ENCODE results near the gene MESP1. TPM values are rescaled to one million over a fixed set of nuclear protein-coding genes. Genes with fewer than 3 reads are reported as not detected.

Gene MESP1
- total and polyA plus RNA-seq, 2 of the 13 experiments (the other 11 are each of a cell fraction or from before 2014, with no cell fraction given), result not detected

DNA sequence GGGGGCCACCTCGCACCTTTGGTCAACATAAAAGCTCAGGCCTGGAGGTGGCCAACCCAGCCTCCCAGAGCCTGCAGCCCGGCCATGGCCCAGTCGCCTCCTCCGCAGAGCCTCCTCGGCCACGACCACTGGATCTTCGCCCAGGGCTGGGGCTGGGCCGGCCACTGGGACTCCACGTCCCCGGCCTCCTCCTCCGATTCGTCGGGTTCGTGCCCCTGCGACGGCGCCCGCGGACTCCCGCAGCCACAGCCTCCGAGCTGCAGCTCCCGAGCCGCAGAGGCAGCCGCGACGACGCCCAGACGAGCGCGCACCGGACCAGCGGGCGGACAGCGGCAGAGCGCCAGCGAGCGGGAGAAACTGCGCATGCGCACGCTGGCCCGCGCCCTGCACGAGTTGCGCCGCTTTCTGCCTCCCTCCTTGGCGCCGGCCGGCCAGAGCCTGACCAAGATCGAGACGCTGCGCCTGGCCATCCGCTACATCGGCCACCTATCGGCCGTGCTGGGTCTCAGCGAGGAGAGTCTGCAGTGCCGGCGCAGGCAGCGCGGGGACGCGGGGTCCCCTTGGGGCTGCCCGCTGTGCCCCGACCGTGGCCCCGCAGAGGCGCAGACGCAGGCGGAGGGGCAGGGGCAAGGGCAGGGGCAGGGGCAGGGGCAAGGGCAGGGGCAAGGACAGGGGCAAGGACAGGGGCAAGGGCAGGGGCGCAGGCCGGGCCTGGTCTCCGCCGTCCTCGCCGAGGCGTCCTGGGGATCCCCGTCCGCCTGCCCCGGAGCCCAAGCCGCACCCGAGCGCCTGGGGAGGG, 25.4 kb upstream of the MESP1 start, which contains the start of gene MESP2 (continued):
- peak; percentile 67; the same call in 1 of the 2 replicates for TF ChIP-seq ZNF205 (CRISPR knock-in tag; IDR thresholded peaks at IDR 0.05)
- peak; percentile 91; the same call in 1 of the 2 replicates for TF ChIP-seq TSC22D2 (CRISPR knock-in tag; IDR thresholded peaks at IDR 0.05; ENCODE audit: borderline replicate concordance)
- peak; percentile 27; the same call in 1 of the 2 replicates for TF ChIP-seq ZBTB39 (CRISPR knock-in tag; IDR thresholded peaks at IDR 0.05)
- TF ChIP-seq, protein P1, sequence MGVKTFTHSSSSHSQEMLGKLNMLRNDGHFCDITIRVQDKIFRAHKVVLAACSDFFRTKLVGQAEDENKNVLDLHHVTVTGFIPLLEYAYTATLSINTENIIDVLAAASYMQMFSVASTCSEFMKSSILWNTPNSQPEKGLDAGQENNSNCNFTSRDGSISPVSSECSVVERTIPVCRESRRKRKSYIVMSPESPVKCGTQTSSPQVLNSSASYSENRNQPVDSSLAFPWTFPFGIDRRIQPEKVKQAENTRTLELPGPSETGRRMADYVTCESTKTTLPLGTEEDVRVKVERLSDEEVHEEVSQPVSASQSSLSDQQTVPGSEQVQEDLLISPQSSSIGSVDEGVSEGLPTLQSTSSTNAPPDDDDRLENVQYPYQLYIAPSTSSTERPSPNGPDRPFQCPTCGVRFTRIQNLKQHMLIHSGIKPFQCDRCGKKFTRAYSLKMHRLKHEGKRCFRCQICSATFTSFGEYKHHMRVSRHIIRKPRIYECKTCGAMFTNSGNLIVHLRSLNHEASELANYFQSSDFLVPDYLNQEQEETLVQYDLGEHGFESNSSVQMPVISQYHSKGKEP (CRISPR knock-in tag; IDR thresholded peaks at IDR 0.05), result no peak
- TF ChIP-seq RELA (CRISPR knock-in tag; IDR thresholded peaks at IDR 0.05), result no peak
- no peak for TF ChIP-seq FIP1L1 (IDR thresholded peaks at IDR 0.05; ENCODE audit: borderline replicate concordance, insufficient read depth, low read depth, low read length)
- no peak for TF ChIP-seq ZNF383 (CRISPR knock-in tag; IDR thresholded peaks at IDR 0.05; ENCODE audit: borderline replicate concordance)
- TF ChIP-seq GTF3A (CRISPR knock-in tag; conservative IDR thresholded peaks at IDR 0.05), result no peak
- no peak for TF ChIP-seq ATF5 (CRISPR knock-in tag; IDR thresholded peaks at IDR 0.05; ENCODE audit: low read depth)
- no peak for TF ChIP-seq NONO (IDR thresholded peaks at IDR 0.05)
- peak; percentile 47; the same call in 1 of the 2 replicates for TF ChIP-seq NONO (CRISPR knock-in tag; conservative IDR thresholded peaks at IDR 0.05)
- no peak for TF ChIP-seq ZKSCAN1 (IDR thresholded peaks at IDR 0.05; ENCODE audit: low read length)
- no peak for TF ChIP-seq CREB1 (IDR thresholded peaks at IDR 0.05)
- TF ChIP-seq CREB1 (CRISPR knock-in tag; IDR thresholded peaks at IDR 0.05), result no peak
- no peak for TF ChIP-seq ZNF75D (CRISPR knock-in tag; IDR thresholded peaks at IDR 0.05; ENCODE audit: borderline replicate concordance)
- no peak for TF ChIP-seq ZNF530 (CRISPR knock-in tag; IDR thresholded peaks at IDR 0.05; ENCODE audit: low read depth)
- no peak for TF ChIP-seq SYNCRIP (IDR thresholded peaks at IDR 0.05; ENCODE audit: insufficient read depth, low read depth, low read length)
- no peak for TF ChIP-seq ZNF644 (CRISPR knock-in tag; IDR thresholded peaks at IDR 0.05; ENCODE audit: low read depth)
- no peak for TF ChIP-seq NR2C2 (CRISPR knock-in tag; IDR thresholded peaks at IDR 0.05; ENCODE audit: borderline replicate concordance)
- no peak for TF ChIP-seq ZNF674 (CRISPR knock-in tag; IDR thresholded peaks at IDR 0.05; ENCODE audit: low read depth)
- no peak for TF ChIP-seq ZNF556 (CRISPR knock-in tag; IDR thresholded peaks at IDR 0.05; ENCODE audit: borderline replicate concordance)
- TF ChIP-seq, protein P2, sequence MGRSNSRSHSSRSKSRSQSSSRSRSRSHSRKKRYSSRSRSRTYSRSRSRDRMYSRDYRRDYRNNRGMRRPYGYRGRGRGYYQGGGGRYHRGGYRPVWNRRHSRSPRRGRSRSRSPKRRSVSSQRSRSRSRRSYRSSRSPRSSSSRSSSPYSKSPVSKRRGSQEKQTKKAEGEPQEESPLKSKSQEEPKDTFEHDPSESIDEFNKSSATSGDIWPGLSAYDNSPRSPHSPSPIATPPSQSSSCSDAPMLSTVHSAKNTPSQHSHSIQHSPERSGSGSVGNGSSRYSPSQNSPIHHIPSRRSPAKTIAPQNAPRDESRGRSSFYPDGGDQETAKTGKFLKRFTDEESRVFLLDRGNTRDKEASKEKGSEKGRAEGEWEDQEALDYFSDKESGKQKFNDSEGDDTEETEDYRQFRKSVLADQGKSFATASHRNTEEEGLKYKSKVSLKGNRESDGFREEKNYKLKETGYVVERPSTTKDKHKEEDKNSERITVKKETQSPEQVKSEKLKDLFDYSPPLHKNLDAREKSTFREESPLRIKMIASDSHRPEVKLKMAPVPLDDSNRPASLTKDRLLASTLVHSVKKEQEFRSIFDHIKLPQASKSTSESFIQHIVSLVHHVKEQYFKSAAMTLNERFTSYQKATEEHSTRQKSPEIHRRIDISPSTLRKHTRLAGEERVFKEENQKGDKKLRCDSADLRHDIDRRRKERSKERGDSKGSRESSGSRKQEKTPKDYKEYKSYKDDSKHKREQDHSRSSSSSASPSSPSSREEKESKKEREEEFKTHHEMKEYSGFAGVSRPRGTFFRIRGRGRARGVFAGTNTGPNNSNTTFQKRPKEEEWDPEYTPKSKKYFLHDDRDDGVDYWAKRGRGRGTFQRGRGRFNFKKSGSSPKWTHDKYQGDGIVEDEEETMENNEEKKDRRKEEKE (IDR thresholded peaks at IDR 0.05), result no peak
- TF ChIP-seq SALL2 (CRISPR knock-in tag; IDR thresholded peaks at IDR 0.05), result peak; percentile 71; the same call in 1 of the 2 replicates

Data from HepG2 (cell line).